Suppressor macrophage treated with lipopolysaccharide for 1 hour (primary cell): ENCODE results near the gene HMGN4.
"Not testable (repeated sequence)": the region's sequence is repeated elsewhere in the genome, so short reads cannot be mapped to it uniquely, and the experiment has no call there.

Experiments
- DNase-seq, 3 donors: peaks; one replicate each; pipeline ENCODE4 v3.0.0-alpha.2; 2020 to 2022

The HMGN4 gene

GRCh38 chr6:26522486-26523228 is 15.5 kb upstream of the HMGN4 start:
- DNase-seq = peak in 2 of 3 donors; percentile 20 to 32

GRCh38 chr6:26524314-26524713 is 13.9 kb upstream of the HMGN4 start:
- not testable (repeated sequence) for DNase-seq

GRCh38 chr6:26524722-26525370 is 13.3 kb upstream of the HMGN4 start:
- peak; percentile 39 to 58 (median 55) for DNase-seq

GRCh38 chr6:26525838-26526237 is 12.3 kb upstream of the HMGN4 start:
- peak; percentile 62 to 82 (median 78) for DNase-seq

- DNase-seq = no peak
Observed at GRCh38 chr6:26526928-26527327, 11.2 kb upstream of the HMGN4 start.

GRCh38 chr6:26530203-26530602 is 8.0 kb upstream of the HMGN4 start:
- DNase-seq = no peak

GRCh38 chr6:26531897-26532296 is 6.3 kb upstream of the HMGN4 start:
- DNase-seq = peak in 1 of 3 donors; percentile 33

GRCh38 chr6:26532699-26533531 is 5.3 kb upstream of the HMGN4 start:
- peak; percentile 88 to 94 (median 90) for DNase-seq

GRCh38 chr6:26533532-26533931 is 4.6 kb upstream of the HMGN4 start:
- no peak for DNase-seq

- no peak for DNase-seq
Observed at GRCh38 chr6:26534681-26535465, 3.3 kb upstream of the HMGN4 start.

GRCh38 chr6:26536571-26537159 is 1.5 kb upstream of the HMGN4 start:
- DNase-seq = peak; percentile 26 to 49 (median 38)

GRCh38 chr6:26537160-26537845 is 863 bp upstream of the HMGN4 start:
- DNase-seq = peak; percentile 83 to 91 (median 86)

- no peak for DNase-seq
Observed at GRCh38 chr6:26538572-26538902, 371 bp downstream of the HMGN4 start.

- DNase-seq = no peak
Observed at GRCh38 chr6:26539071-26539615, 977 bp downstream of the HMGN4 start.

- no peak for DNase-seq
Observed at GRCh38 chr6:26541579-26541978, 3.4 kb downstream of the HMGN4 start.

GRCh38 chr6:26543953-26544352 is 5.8 kb downstream of the HMGN4 start:
- peak in 2 of 3 donors; percentile 23 to 25 for DNase-seq

- no peak for DNase-seq
Observed at GRCh38 chr6:26544473-26544872, 6.3 kb downstream of the HMGN4 start.

- peak; percentile 71 to 82 (median 77) for DNase-seq
Observed at GRCh38 chr6:26545627-26546026, 7.5 kb downstream of the HMGN4 start.

GRCh38 chr6:26547363-26547762 is 9.2 kb downstream of the HMGN4 start:
- DNase-seq = not testable (repeated sequence)

GRCh38 chr6:26550250-26550993 is 12.3 kb downstream of the HMGN4 start:
- DNase-seq = peak; percentile 65 to 81 (median 66)

- no peak for DNase-seq
Observed at GRCh38 chr6:26552205-26552604, 14.0 kb downstream of the HMGN4 start.
